GM12873 (cell line): ENCODE data around the gene HP1BP3.

Experiments used
- TF ChIP-seq, protein P1 (sequence below): IDR thresholded peaks from 2 replicates; pipeline ENCODE4 v1.5.1; 2012; ENCODE audit warnings: low read depth, mild to moderate bottlenecking, moderate library complexity, low read length, control low read depth; ENCODE audit not compliant: insufficient read depth; ENCODE audit errors: missing control alignments

The HP1BP3 gene

DNA sequence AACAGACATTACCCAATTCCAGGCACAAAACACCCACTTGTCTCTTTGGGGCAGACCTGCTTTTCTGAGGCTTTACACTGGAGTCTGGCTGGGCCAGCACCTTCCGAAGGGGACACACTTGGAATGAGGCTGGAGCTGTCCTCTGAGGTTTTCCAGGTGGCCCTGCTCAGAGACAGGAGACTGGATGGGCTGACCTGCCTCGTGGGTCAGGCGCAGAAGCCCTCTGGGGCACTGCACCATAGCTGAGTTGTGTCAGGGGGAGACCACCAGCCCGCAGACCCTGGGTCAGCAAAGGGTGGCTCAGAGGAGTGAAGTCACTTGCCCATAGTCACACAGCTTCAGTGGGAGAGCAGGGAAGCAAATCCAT lies 56.4 kb downstream of the HP1BP3 start:
- TF ChIP-seq, protein P1, sequence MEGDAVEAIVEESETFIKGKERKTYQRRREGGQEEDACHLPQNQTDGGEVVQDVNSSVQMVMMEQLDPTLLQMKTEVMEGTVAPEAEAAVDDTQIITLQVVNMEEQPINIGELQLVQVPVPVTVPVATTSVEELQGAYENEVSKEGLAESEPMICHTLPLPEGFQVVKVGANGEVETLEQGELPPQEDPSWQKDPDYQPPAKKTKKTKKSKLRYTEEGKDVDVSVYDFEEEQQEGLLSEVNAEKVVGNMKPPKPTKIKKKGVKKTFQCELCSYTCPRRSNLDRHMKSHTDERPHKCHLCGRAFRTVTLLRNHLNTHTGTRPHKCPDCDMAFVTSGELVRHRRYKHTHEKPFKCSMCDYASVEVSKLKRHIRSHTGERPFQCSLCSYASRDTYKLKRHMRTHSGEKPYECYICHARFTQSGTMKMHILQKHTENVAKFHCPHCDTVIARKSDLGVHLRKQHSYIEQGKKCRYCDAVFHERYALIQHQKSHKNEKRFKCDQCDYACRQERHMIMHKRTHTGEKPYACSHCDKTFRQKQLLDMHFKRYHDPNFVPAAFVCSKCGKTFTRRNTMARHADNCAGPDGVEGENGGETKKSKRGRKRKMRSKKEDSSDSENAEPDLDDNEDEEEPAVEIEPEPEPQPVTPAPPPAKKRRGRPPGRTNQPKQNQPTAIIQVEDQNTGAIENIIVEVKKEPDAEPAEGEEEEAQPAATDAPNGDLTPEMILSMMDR = no peak

DNA sequence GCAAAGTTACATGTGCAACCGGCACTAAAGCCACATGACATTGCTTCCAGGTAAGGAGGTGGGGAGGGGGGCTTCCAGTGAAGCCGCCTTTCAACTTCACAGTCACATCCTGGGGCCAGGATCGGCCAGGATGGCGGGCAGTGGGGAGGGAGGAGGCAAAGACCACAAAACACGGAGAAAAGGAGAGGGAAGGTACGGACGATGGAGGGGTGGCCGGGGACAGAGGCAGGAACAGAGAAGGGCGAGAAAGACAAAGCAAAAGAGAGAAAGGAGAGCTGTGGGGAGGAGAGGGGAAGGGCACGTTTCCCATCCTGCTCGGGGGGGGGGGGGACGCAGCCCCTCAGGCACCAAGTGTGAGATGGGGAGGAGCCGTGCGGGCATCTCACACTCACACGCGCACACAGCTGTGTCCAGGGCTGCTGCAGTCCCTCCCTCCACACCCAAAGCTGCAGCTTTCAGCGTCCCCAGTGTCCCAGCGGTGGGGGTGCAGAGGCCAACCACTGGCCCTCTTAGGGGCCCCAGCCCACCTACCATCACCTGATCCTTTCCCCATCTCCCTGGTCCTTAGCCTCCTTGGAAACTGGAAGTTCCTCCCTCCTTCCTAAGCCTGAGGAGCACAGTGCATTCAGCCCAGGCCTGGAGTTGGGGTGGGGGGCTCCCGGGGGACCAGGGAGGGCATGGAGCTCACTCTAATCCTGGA lies 57.0 kb downstream of the HP1BP3 start:
- TF ChIP-seq, protein P1 = no peak

DNA sequence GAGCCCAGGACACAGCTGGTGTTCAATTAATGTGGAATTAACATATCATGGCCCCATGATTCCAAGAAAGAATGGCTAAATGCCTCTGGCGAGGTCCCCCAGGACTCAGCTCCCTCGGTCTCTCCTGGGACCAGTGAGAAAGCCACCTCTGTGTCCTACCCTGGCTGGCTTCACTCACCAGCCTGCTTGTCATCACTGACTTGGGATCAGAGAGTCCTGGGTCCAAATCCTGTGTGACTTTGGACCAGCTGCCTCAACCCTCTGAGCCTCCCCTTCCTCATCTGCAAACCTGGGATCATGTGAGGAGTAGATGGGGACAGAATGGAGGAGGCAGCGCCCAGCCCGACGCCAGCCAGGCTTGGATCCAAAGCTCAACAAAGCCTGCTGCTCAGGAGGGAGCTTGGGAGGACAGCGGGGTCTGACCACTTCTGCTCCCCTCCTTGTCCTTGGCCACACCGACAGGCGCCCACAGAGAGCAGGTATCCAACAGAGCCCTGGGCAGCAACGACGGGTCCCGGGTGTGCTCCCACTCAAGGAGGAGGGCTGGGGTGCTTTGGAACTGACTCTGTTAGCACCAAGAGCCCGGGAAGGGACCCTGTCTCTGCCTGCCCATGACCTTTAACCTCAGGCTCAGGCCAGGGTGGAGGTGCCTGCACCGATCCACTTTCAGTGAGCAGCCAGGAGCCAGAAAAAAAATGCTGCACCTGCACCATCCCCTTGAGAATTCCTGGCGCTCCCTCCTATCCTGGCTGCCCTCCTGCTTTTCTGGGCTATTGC lies 57.8 kb downstream of the HP1BP3 start:
- TF ChIP-seq, protein P1 = no peak

DNA sequence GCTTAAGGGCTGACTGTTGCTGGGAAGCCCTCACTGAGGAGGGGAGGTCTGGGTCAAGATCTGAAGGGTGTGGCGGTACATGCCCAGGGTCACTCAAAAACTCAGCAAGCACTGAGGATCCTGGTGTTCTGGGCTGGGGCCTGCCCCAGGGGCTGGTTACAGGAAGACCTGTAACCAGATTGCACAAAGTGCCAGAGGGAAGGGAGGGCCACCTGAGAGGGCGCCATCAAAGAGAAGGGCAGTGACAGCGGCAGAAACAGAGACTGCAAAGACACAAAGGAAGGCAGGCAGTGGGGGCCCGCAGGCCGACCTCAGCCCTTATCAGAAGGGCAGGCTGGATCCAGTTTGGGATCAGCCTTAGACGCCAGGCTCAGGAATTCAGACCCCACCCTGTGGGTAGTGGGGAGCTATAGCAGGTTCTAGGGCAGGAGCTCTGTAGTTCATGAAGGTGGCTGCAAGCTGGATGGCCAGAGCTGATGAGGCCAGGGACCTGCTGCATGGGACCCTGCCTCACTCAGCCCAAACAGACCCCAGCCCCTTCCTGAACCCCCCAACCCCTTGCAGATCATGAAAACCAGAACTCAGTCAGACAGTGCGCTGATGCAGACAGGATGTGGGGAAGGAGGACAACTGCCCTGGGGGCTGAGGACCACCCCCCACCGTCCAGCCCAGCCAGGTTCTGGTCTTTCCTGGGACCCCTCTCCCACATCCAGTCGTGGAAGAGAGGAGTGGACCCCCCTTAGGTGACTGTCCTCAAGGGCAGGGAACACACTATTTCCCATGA lies 58.5 kb downstream of the HP1BP3 start:
- TF ChIP-seq, protein P1 = no peak

DNA sequence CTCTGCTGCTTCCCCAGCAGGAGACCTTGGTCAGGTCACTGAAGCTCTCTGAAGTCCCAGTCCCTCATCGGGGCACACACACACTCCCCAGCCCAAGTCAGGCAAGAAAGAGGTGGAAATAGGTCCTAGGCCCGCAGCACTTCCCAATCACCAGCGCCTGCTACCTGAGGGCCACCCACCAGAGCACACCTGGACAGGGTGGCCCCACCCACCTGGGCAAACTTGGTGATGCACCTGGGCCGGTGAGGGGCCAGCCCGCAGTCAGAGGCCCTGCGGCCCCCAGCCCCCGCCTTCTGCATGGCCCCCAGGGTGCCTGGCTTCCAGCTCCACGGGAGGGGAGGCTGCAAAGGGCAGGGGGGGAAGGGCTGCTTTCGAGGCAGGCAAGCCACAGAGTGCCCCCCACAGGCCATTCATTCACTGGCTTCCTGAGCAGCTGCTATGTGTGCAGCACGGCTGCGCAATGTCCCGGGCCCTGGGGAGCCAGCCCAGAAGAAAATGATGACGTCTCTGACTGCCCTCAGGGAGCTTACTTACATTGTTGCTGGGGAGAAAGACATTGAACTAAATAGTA lies 59.3 kb downstream of the HP1BP3 start:
- TF ChIP-seq, protein P1 = peak; percentile 25

DNA sequence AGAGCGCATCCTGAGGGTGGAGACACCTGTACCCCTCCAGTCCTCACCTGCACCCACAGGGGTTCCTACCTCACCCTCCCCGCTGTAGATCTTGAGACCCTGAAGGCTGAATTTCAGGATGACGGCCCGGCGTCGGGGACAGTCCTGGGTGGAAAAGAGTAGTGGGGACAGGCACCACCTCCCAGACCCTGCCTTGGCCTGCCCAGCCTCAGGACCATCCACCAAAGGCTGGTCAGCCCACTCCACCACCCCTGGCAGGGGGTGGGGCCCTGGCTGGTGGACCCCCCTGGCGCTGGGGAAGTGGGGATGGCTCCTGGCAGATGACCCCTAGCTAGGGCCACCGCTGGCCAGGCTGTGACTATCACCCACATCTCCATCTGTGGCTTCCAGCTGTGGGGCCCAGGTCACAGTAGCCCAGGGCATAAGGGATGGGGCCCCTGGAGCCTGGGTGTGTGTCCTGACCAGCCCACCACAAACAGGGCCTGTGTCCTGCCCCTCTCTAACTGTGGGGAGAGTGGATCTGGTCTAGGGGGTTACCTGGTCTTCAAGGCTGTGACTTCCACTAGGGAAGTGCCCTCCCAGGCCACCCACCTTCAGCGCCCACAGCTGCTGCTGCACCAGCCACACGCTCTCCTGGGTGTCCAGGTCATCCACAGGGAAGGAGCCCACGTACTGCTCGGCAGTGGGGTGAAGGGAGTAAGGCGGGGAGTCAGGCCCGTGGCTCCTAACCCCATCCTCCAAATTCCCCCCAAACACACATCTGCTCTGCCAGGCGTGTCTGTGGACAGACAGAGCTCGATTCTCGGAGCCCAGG lies 60.0 kb downstream of the HP1BP3 start:
- TF ChIP-seq, protein P1 = no peak
